RWPE2 (cell line): ENCODE results near the gene FGF8.

Source experiments
- ATAC-seq: fragments of 200-7000 bp; cut with Tn5 transposase; 3 replicates; pipeline ENCODE4 v1.9.1; 2021; ENCODE audit warnings: low read depth
- DNase-seq: peaks from one replicate; pipeline ENCODE4 v3.0.0-alpha.2; 2020; ENCODE audit warnings: low spot score
- H3K27ac ChIP-seq: fragments of 450-650 bp; 2 replicates; pipeline ENCODE4 v1.5.1; 2017; ENCODE audit warnings: mild to moderate bottlenecking; ENCODE audit not compliant: poor library complexity, severe bottlenecking
- H3K27me3 ChIP-seq: fragments of 250-450 bp; sonication (Bioruptor Pico); 2 replicates; pipeline ENCODE4 v1.5.1; 2021; ENCODE audit warnings: mild to moderate bottlenecking, moderate library complexity; ENCODE audit not compliant: insufficient read depth, poor library complexity, severe bottlenecking
- H3K36me3 ChIP-seq: fragments of 250-450 bp; sonication (Bioruptor Pico); 2 replicates; pipeline ENCODE4 v1.5.1; 2020; ENCODE audit warnings: low read depth, mild to moderate bottlenecking, moderate library complexity
- H3K4me1 ChIP-seq: fragments of 250-450 bp; sonication (Bioruptor Pico); 2 replicates; pipeline ENCODE4 v1.5.1; 2021; ENCODE audit warnings: mild to moderate bottlenecking, moderate library complexity; ENCODE audit not compliant: insufficient read depth, poor library complexity, severe bottlenecking
- H3K4me3 ChIP-seq: fragments of 250-450 bp; sonication (Bioruptor Pico); 2 replicates; pipeline ENCODE4 v1.5.1; 2021; ENCODE audit warnings: mild to moderate bottlenecking, moderate library complexity; ENCODE audit not compliant: severe bottlenecking
- H3K9me3 ChIP-seq: fragments of 250-450 bp; sonication (Bioruptor Pico); 2 replicates; pipeline ENCODE4 v1.5.1; 2021; ENCODE audit warnings: mild to moderate bottlenecking, moderate library complexity; ENCODE audit not compliant: severe bottlenecking
- CTCF ChIP-seq: fragments of 450-650 bp; IDR thresholded peaks from one replicate; pipeline ENCODE4 v1.5.1; 2017; ENCODE audit warnings: mild to moderate bottlenecking, moderate library complexity; ENCODE audit not compliant: poor library complexity, severe bottlenecking

FGF8 gene

DNA sequence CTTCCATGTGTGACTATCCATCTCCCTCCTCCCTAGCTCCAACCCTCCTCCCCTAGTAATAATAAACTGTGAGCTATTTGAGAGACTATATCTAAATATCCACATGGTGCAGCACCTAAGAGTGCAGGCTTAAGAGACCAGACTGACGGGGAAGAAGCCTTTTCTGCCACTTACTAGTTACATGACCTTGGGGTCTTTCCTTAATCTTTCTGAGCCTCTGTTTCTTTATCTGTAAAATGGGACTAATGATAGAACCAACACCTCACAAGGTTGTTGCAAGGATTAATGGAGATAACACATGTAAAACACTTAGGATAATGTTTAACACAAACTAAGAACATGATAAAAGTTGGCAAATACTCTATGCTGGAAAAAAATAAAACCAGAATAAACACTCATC is 43.8 kb downstream of the FGF8 start:
- H3K4me3 ChIP-seq = no peak overlapping the region

GRCh38 chr10:101726115-101726387 is 49.9 kb downstream of the FGF8 start:
- no peak for ATAC-seq
- no peaks in the 10 kb centered on the region for H3K36me3 ChIP-seq
- no peak for TF ChIP-seq CTCF
- H3K4me1 ChIP-seq = no peaks in the 10 kb centered on the region
- no peaks in the 10 kb centered on the region for H3K27me3 ChIP-seq
- H3K9me3 ChIP-seq = no peaks in the 10 kb centered on the region
- H3K27ac ChIP-seq = no peak overlapping the region
- DNase-seq = no peak
- H3K4me3 ChIP-seq = no peak overlapping the region

More for the DNA sequence above, 43.8 kb downstream of the FGF8 start:
- Histone ChIP-seq H3K4me1 (no peaks in the 10 kb centered on the region), H3K9me3 (no peaks in the 10 kb centered on the region), H3K27me3 (no peaks in the 10 kb centered on the region), H3K27ac (no peak overlapping the region), H3K36me3 (no peaks in the 10 kb centered on the region)
- ATAC-seq (no peak), DNase-seq (no peak)
- no peak for TF ChIP-seq CTCF

DNA sequence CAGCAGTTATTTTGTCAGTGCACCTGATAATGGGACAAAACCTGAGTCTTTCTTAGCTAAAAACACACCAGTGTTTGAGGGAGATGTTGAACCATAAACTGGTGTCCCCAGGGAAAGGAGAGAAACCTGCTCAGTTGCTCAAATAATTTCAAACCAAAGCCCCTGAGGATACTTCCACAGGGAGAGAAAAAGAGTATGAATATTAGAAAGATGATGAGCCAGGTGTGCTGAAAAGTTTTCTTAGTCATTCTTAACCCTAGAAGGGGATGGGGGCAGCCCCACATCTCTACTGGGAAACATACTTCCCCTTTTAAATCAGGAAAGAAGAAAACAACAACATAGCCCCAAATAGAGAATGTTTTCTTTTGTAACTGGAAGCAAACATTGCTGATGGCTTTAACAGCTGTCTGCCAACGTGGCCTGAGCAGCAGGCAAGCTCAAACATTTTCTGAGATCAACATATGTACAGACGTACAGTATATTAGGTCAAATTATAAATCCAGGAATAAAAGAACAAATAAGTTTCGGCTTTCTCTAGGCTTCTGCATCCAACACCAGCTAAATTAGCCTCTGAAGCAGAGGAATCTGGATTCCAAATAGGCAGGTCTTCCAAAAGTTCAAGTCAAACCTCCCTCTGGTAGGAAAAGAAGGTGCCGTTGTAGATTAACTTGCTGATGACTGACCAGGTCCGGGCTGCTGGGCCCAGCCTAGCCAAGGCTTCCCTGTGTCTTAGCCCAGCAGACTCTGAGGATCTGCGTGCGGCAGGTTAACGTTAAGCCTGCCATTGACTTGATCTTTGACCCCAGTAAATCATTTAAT is 50.4 kb downstream of the FGF8 start:
- Histone ChIP-seq H3K9me3 (no peaks in the 10 kb centered on the region), H3K4me3 (no peak overlapping the region), H3K27me3 (no peaks in the 10 kb centered on the region), H3K27ac (no peak overlapping the region), H3K4me1 (no peaks in the 10 kb centered on the region), H3K36me3 (no peaks in the 10 kb centered on the region)
- no peak for TF ChIP-seq CTCF
- no peak for DNase-seq
- no peak for ATAC-seq

DNA sequence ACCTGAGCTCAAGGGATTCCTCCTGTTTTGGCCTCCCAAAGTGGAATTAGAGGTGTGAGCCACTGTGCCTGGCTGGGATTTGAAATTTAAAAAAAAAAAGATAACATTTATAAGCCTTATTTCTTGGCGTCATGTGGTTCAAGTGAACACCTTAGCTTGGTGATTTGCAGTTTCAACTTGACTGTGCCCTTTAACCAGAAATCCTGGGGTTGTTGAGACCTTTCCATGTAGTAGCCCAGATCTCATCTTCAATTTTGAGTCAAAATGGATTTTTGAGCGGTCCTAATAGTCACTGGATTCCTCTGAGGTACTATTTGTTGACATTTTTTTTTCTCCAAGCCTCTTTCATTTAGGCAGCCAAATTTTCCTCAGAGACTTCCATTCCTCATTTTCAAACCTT is 51.5 kb downstream of the FGF8 start:
- no peak overlapping the region for H3K27ac ChIP-seq
- H3K27me3 ChIP-seq = no peaks in the 10 kb centered on the region
- H3K4me3 ChIP-seq = no peak overlapping the region
- H3K4me1 ChIP-seq = no peaks in the 10 kb centered on the region
- no peak for TF ChIP-seq CTCF
- ATAC-seq = no peak
- no peaks in the 10 kb centered on the region for H3K9me3 ChIP-seq
- no peaks in the 10 kb centered on the region for H3K36me3 ChIP-seq
- DNase-seq = no peak

GRCh38 chr10:101723176-101723575 is 52.7 kb downstream of the FGF8 start:
- H3K4me3 ChIP-seq = no peak overlapping the region
- ATAC-seq = no peak
- H3K9me3 ChIP-seq = no peaks in the 10 kb centered on the region
- no peaks in the 10 kb centered on the region for H3K4me1 ChIP-seq
- TF ChIP-seq CTCF = no peak
- no peak overlapping the region for H3K27ac ChIP-seq
- no peaks in the 10 kb centered on the region for H3K27me3 ChIP-seq
- H3K36me3 ChIP-seq = no peaks in the 10 kb centered on the region
- DNase-seq = no peak
